DND-41 (cell line): ENCODE results near the gene SLC27A6.

Source experiments
- EZH2 ChIP-seq: IDR thresholded peaks from 3 replicates; pipeline ENCODE4 v1.6.1; 2012; ENCODE audit warnings: borderline replicate concordance, low read depth, mild to moderate bottlenecking, moderate library complexity, low read length, inconsistent platforms; ENCODE audit not compliant: severe bottlenecking
- TF ChIP-seq, protein P1 (sequence below): IDR thresholded peaks from 2 replicates; pipeline ENCODE4 v1.5.1; 2012; ENCODE audit warnings: borderline replicate concordance, low read length, moderate library complexity, mild to moderate bottlenecking; ENCODE audit not compliant: poor library complexity, severe bottlenecking; ENCODE audit errors: extremely low read depth

DNA sequence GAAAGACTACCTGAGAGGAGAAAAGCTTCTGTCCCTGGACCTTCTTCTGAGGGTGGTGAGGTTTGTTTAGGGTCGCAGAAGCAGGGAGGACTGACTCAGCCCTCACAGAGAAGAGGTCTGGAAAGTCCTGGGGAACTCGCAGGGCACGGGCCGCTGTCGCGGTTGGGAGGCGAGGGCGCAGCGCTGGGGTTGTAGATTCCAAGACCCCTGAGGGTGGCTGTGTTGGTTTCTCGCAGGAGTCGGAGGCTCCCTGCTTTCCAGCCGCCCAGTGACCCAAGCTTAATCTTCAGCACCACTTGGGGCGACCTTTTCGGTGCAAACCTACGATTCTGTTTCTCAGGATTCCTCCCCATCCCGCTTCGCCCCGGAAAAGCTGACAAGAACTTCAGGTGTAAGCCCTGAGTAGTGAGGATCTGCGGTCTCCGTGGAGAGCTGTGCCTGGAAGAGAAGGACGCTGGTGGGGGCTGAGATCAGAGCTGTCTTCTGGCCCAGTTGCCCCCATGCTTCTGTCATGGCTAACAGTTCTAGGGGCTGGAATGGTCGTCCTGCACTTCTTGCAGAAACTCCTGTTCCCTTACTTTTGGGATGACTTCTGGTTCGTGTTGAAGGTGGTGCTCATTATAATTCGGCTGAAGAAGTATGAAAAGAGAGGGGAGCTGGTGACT, 482 bp downstream of the SLC27A6 start:
- TF ChIP-seq, protein P1, sequence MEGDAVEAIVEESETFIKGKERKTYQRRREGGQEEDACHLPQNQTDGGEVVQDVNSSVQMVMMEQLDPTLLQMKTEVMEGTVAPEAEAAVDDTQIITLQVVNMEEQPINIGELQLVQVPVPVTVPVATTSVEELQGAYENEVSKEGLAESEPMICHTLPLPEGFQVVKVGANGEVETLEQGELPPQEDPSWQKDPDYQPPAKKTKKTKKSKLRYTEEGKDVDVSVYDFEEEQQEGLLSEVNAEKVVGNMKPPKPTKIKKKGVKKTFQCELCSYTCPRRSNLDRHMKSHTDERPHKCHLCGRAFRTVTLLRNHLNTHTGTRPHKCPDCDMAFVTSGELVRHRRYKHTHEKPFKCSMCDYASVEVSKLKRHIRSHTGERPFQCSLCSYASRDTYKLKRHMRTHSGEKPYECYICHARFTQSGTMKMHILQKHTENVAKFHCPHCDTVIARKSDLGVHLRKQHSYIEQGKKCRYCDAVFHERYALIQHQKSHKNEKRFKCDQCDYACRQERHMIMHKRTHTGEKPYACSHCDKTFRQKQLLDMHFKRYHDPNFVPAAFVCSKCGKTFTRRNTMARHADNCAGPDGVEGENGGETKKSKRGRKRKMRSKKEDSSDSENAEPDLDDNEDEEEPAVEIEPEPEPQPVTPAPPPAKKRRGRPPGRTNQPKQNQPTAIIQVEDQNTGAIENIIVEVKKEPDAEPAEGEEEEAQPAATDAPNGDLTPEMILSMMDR = no peak
- TF ChIP-seq EZH2 = no peak
